Jurkat, Clone E6-1 (cell line): Measurements from ENCODE around the gene DPPA2. TPM values are rescaled to one million over a fixed set of nuclear protein-coding genes. Genes with fewer than 3 reads are reported as not detected.
"Not testable (repeated sequence)": the region's sequence is repeated elsewhere in the genome, so short reads cannot be mapped to it uniquely, and the experiment has no call there.

Experiments used
- DNase-seq: peaks from one replicate; pipeline ENCODE4 v3.0.0-alpha.2; 2011; ENCODE audit warnings: low read depth, low spot score
- H3K4me3 ChIP-seq: 2 replicates; pipeline ENCODE4 v1.5.1; 2011; ENCODE audit warnings: mild to moderate bottlenecking, low read length, control low read depth, moderate library complexity
- polyA plus RNA-seq: library from polyadenylated mRNA; unstranded; fragments of >200 nt; gene quantifications from one replicate; pipeline ENCODE4 v1.2.1, GENCODE V29; 2012; ENCODE audit warnings: missing spikeins; ENCODE audit not compliant: insufficient read length, insufficient read depth

The DPPA2 gene
- not detected for polyA plus RNA-seq

GRCh38 chr3:109316162-109316730, at the start of gene DPPA2:
DPPA2 (minus strand) TSS chr3:109316517; CDS start chr3:109314542, 1,975 bp downstream.
- DNase-seq: no peak
- no peak within 1 kb of the TSS for H3K4me3 ChIP-seq

- H3K4me3 ChIP-seq: no peak overlapping the region
- DNase-seq: no peak
Measured at GRCh38 chr3:109364088-109364487, 47.8 kb upstream of the DPPA2 start.

GRCh38 chr3:109363634-109364033, 47.3 kb upstream of the DPPA2 start:
- no peak for DNase-seq
- no peak overlapping the region for H3K4me3 ChIP-seq

- DNase-seq: no peak
- H3K4me3 ChIP-seq: no peak overlapping the region
Measured at GRCh38 chr3:109362823-109363222, 46.5 kb upstream of the DPPA2 start.

- H3K4me3 ChIP-seq, DNase-seq: not testable (repeated sequence)
Measured at GRCh38 chr3:109358809-109359208, 42.5 kb upstream of the DPPA2 start.

GRCh38 chr3:109356442-109357155, 40.3 kb upstream of the DPPA2 start:
- DNase-seq: no peak
- no peak overlapping the region for H3K4me3 ChIP-seq

- DNase-seq: no peak
- H3K4me3 ChIP-seq: no peak overlapping the region
Measured at GRCh38 chr3:109355625-109356441, 39.5 kb upstream of the DPPA2 start.

GRCh38 chr3:109353057-109353456, 36.7 kb upstream of the DPPA2 start:
- DNase-seq: no peak
- no peak overlapping the region for H3K4me3 ChIP-seq

GRCh38 chr3:109351231-109351630, 34.9 kb upstream of the DPPA2 start:
- no peak for DNase-seq

GRCh38 chr3:109346770-109347295, 30.5 kb upstream of the DPPA2 start:
- no peak overlapping the region for H3K4me3 ChIP-seq
- DNase-seq: no peak

More at GRCh38 chr3:109351231-109351630, 34.9 kb upstream of the DPPA2 start:
- H3K4me3 ChIP-seq: no peak overlapping the region

GRCh38 chr3:109346099-109346498, 29.8 kb upstream of the DPPA2 start:
- DNase-seq: no peak
- no peak overlapping the region for H3K4me3 ChIP-seq

- no peak overlapping the region for H3K4me3 ChIP-seq
- no peak for DNase-seq
Measured at GRCh38 chr3:109339714-109340648, 23.7 kb upstream of the DPPA2 start.

GRCh38 chr3:109339197-109339596, 22.9 kb upstream of the DPPA2 start:
- DNase-seq: no peak
- no peak overlapping the region for H3K4me3 ChIP-seq

- no peak for DNase-seq
- no peak overlapping the region for H3K4me3 ChIP-seq
Measured at GRCh38 chr3:109338322-109338721, 22.0 kb upstream of the DPPA2 start.

GRCh38 chr3:109337393-109337792, 21.1 kb upstream of the DPPA2 start, which contains the start of gene DPPA4:
DPPA4 (minus strand) TSS chr3:109337546; CDS start chr3:109337517, 29 bp downstream.
- DNase-seq: no peak
- no peak within 1 kb of the TSS for H3K4me3 ChIP-seq

- H3K4me3 ChIP-seq: no peak overlapping the region
- DNase-seq: no peak
Measured at GRCh38 chr3:109336291-109336861, 20.1 kb upstream of the DPPA2 start.

- no peak overlapping the region for H3K4me3 ChIP-seq
- DNase-seq: no peak
Measured at GRCh38 chr3:109334572-109334971, 18.3 kb upstream of the DPPA2 start.

- no peak for DNase-seq
- no peak overlapping the region for H3K4me3 ChIP-seq
Measured at GRCh38 chr3:109331692-109332091, 15.4 kb upstream of the DPPA2 start.
